Tibial artery (tissue), 4 donors: ENCODE results near the gene TXNRD1.
"Not testable (repeated sequence)": the region's sequence is repeated elsewhere in the genome, so short reads cannot be mapped to it uniquely, and the experiment has no call there.

Experiments
- DNase-seq, 2 donors: peaks; one replicate each; pipeline ENCODE4 v3.0.0-alpha.2; 2019
- H3K27ac ChIP-seq, 2 donors: fragments of 200-600 bp; sonication (generic) in 1 of 2; 1 replicate in 1 of 2; 2 replicates in 1 of 2; pipeline ENCODE4 v1.5.1; 2018 to 2019; ENCODE audit warnings: mild to moderate bottlenecking in 1 of 2
- H3K27me3 ChIP-seq, 2 donors: fragments of 200-600 bp; sonication (generic) in 1 of 2; one replicate each; pipeline versions ENCODE4 v1.5.1 to v1.6.0; 2016 to 2019
- H3K36me3 ChIP-seq, 3 donors: fragments of 200-600 bp; sonication (generic) in 2 of 3; one replicate each; pipeline ENCODE4 v1.5.1; 2016 to 2019; ENCODE audit warnings: mild to moderate bottlenecking in 2 of 3
- H3K4me1 ChIP-seq, 4 donors: fragments of 200-600 bp; sonication (generic) in 2 of 4; 1 replicate in 3 of 4; 2 replicates in 1 of 4; pipeline ENCODE4 v1.5.1; 2016 to 2019
- H3K4me3 ChIP-seq, 2 donors: fragments of 200-600 bp; sonication (generic) in 1 of 2; 1 replicate in 1 of 2; 2 replicates in 1 of 2; pipeline ENCODE4 v1.5.1; 2018 to 2019; ENCODE audit warnings: mild to moderate bottlenecking in 2 of 2
- H3K9me3 ChIP-seq, 3 donors: fragments of 200-600 bp; sonication (generic) in 1 of 3; one replicate each; pipeline ENCODE4 v1.5.1; 2016 to 2019
- intact Hi-C: fragments of 100-400 bp; cut with DNase I; formaldehyde crosslinking; loops from one replicate; pipeline ENCODE4 v1.15.0; 2023; ENCODE audit warnings: low total_unique reads
- TF ChIP-seq, protein P1 (sequence below), 2 experiments: fragments of 200-600 bp in 1 of 2; fragments of 450-650 bp in 1 of 2; IDR thresholded peaks; one replicate each; pipeline ENCODE4 v1.5.1; 2017 to 2019; ENCODE audit warnings: antibody characterized with exemption in 2 of 2, mild to moderate bottlenecking in 1 of 2, moderate library complexity in 1 of 2

Gene TXNRD1

DNA sequence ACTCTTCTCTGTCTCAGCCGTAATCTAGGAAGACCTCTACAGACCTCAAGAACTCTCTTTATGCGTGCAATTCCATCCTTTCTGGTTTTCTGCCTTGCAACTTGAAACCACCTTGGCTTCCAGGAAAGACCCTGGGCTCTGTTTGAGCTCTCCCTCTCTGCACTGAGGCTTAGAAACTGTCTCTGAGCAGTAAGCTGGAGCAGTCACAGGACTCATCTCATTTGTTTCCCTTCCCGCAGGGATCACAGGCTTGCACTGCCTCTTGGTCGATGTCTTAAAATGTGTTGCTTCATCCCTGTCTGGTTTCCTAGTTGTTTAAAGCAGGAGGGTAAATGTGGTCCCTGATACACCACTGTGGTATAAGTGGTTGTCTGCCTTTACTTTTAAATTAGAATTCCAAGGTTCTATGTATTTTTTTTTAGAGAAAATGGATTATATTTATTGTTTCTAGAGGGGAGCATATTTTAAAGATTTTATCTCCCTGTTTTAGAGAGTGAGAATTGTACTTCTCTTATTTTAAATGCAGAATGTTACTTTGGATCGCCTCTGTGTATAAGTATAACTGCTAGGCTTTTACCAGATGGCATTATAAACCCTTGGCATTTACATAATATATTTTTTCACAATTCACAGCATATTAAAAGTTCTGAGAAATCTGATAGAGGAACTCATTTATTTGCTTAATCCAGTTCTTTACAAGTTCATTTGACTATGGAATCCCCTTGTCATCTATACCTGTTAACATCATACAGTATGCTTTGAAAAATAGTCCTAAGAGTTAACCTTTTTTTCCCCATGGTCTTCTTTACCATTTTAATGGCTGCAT is 114.3 kb downstream of the TXNRD1 start:
- TF ChIP-seq, protein P1, sequence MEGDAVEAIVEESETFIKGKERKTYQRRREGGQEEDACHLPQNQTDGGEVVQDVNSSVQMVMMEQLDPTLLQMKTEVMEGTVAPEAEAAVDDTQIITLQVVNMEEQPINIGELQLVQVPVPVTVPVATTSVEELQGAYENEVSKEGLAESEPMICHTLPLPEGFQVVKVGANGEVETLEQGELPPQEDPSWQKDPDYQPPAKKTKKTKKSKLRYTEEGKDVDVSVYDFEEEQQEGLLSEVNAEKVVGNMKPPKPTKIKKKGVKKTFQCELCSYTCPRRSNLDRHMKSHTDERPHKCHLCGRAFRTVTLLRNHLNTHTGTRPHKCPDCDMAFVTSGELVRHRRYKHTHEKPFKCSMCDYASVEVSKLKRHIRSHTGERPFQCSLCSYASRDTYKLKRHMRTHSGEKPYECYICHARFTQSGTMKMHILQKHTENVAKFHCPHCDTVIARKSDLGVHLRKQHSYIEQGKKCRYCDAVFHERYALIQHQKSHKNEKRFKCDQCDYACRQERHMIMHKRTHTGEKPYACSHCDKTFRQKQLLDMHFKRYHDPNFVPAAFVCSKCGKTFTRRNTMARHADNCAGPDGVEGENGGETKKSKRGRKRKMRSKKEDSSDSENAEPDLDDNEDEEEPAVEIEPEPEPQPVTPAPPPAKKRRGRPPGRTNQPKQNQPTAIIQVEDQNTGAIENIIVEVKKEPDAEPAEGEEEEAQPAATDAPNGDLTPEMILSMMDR (IDR thresholded peaks at IDR 0.05), result no peak
- H3K9me3 ChIP-seq, result no peaks in the 10 kb centered on the region
- DNase-seq, result no peak
- no peak overlapping the region for H3K4me3 ChIP-seq
- H3K27me3 ChIP-seq, result no peaks in the 10 kb centered on the region
- intact Hi-C loops, result no loop called here
- H3K27ac ChIP-seq, result no peak overlapping the region
- H3K4me1 ChIP-seq, result no peaks in the 10 kb centered on the region
- peaks cover 80 to 87% (median 81%) of the 10 kb centered on the region in 3 donors for H3K36me3 ChIP-seq

DNA sequence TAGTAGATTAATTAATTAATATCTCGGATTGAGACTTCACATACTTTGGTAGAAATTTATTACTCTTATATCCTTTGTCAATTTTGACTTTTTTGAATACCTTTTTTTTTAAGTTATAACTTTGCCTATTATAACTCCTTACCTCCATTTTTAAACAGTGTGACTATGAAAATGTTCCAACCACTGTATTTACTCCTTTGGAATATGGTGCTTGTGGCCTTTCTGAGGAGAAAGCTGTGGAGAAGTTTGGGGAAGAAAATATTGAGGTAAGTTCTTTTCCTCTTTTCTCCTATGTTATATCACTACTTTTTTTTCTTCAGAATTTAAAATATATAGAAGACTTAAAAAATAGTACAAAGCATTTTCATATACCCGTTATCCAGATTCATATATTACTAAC is 115.8 kb downstream of the TXNRD1 start:
- Histone ChIP-seq H3K4me1 (no peaks in the 10 kb centered on the region), H3K4me3 (no peak overlapping the region), H3K9me3 (no peaks in the 10 kb centered on the region), H3K36me3 (peaks cover 79 to 87% (median 80%) of the 10 kb centered on the region in 3 donors), H3K27me3 (no peaks in the 10 kb centered on the region), H3K27ac (no peak overlapping the region)
- TF ChIP-seq, protein P1 (IDR thresholded peaks at IDR 0.05), result no peak
- intact Hi-C loops, result no loop called here
- no peak for DNase-seq

DNA sequence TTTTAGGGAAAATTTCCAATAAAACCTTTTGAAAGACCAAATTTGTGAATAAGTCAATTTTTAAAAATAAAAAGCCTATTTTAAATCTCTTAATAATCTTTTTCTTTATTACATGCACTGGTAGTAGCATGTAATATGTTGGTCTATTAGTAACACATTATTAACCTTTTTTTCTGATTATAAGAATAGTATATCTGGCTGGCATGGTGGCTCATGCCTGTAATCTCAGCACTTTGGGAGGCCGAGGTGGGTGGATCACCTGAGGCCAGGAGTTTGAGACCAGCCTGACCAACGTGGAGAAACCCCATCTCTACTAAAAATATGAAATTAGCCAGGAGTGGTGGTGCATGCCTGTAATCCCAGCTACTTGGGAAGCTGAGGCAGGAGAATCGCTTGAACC is 116.7 kb downstream of the TXNRD1 start:
- H3K4me3 ChIP-seq, H3K4me1 ChIP-seq, H3K27ac ChIP-seq, intact Hi-C loops, H3K9me3 ChIP-seq, DNase-seq, H3K27me3 ChIP-seq: not testable (repeated sequence)
- H3K36me3 ChIP-seq, result peaks cover 78 to 87% (median 80%) of the 10 kb centered on the region in 3 donors

DNA sequence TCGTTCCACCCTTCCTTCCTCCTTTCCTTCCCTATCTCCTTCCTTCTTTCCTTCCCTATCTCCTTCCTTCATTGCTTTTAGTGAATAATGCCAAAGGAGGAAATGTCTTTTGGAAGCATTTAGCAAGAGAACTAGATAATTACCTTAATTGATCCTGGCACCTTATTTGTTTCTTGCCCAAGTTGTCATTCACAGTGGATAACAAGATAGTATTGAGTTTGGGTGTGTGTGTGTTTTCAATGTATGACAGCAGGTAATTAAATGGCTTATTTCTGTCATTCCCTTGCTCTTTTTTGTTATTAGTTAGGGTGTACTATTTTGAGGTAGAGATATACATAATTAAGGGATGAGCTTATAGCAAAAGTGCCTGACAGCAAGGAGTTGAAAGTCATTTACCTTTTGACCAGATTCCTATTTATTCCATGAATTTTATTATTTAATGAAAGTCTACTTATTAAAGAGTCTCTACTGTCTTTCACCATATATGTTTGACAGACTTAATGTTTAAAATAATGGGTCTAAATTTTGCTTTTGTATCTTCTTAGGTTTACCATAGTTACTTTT is 118.2 kb downstream of the TXNRD1 start:
- Histone ChIP-seq H3K27me3 (no peaks in the 10 kb centered on the region), H3K4me1 (peaks cover 0 to 2% (median 0%) of the 10 kb centered on the region in 4 donors), H3K9me3 (no peaks in the 10 kb centered on the region), H3K27ac (no peak overlapping the region), H3K36me3 (peaks cover 78 to 89% (median 80%) of the 10 kb centered on the region in 3 donors), H3K4me3 (no peak overlapping the region)
- TF ChIP-seq, protein P1 (IDR thresholded peaks at IDR 0.05), result no peak
- intact Hi-C loops, result no loop called here
- DNase-seq, result no peak

DNA sequence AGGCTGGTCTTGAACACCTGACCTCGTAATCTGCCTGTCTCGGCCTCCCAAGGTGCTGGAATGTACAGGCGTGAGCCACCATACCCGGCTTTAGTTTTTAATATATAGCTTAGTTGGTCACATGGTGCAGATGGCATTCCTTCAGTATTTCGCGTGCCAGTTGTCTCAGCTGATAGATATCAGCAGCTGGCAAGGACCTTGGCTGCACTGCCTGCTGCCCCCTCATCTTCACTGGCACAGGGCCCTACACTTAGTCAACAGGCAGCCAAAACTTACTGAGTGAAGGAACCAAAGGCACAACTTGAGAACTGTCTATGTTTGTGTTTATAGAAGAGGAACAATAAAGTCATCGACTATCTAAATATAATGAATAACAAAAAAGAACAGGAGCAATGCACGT is 119.0 kb downstream of the TXNRD1 start:
- Histone ChIP-seq H3K27ac (no peak overlapping the region), H3K36me3 (peaks cover 78 to 89% (median 80%) of the 10 kb centered on the region in 3 donors)

More for the DNA sequence above, 119.0 kb downstream of the TXNRD1 start:
- Histone ChIP-seq H3K9me3 (no peaks in the 10 kb centered on the region), H3K4me3 (no peak overlapping the region), H3K4me1 (peaks cover 0 to 10% (median 2%) of the 10 kb centered on the region in 4 donors), H3K27me3 (no peaks in the 10 kb centered on the region)
- TF ChIP-seq, protein P1 (IDR thresholded peaks at IDR 0.05), result no peak
- intact Hi-C loops, result no loop called here
- DNase-seq, result no peak
